K562 (cell line): ENCODE results near the gene TTC16. TPM values are rescaled to one million over a fixed set of nuclear protein-coding genes. Genes with fewer than 3 reads are reported as not detected.

Experiments
- ATAC-seq: fragments of 200-7000 bp; cut with Tn5 transposase; 3 replicates; pipeline ENCODE4 v1.9.1; 2020; ENCODE audit warnings: moderate library complexity
- Bru-seq: library from RNA; stranded (reverse); fragments of 400-500 nt; gene quantifications from one replicate; lab custom pipeline; 2021; lab: Mats Ljungman, UMichigan
- BruChase-seq, 2 experiments: library from RNA; stranded (reverse); fragments of 400-500 nt; gene quantifications; one replicate each; lab custom pipeline; 2021; lab: Mats Ljungman, UMichigan
- BruUV-seq: library from RNA; stranded (reverse); fragments of 400-500 nt; replicated peaks from 2 replicates; lab custom pipeline; 2021; lab: Mats Ljungman, UMichigan
- CTCF ChIA-PET: fragments of 300-600 bp; formaldehyde crosslinking; extraction: SDS; loops from one replicate; lab custom pipeline; 2021; ENCODE audit warnings: low intra/inter-chr PET ratio; lab: Yijun Ruan, JAX
- POLR2A ChIA-PET: fragments of 300-600, 350-650 bp; sonication (Branson Sonifier 250); formaldehyde crosslinking; extraction: SDS; loops from one replicate; lab custom pipeline; 2021; ENCODE audit warnings: antibody characterized with exemption, inconsistent platforms; lab: Yijun Ruan, JAX
- DNase-seq, 4 experiments: peaks; one replicate each; pipeline versions ENCODE4 v3.0.0 to v3.0.0-alpha.2; 2011 to 2018; ENCODE audit warnings: low spot score in 3 of 4, mixed read lengths in 3 of 4; ENCODE audit errors: extremely low read depth in 1 of 4
- FAIRE-seq: peaks from 2 replicates; lab custom pipeline; 2011; peaks lifted over from hg19 to GRCh38; lab: Jason Lieb, UNC
- H2AFZ ChIP-seq: 2 replicates; pipeline ENCODE4 v1.6.0; 2011; ENCODE audit warnings: low read depth, low read length, control low read depth, inconsistent platforms
- H3K27ac ChIP-seq: fragments of 200-600 bp; 3 replicates; pipeline ENCODE4 v1.8.0; 2011; ENCODE audit warnings: low read depth, mild to moderate bottlenecking, control low read depth, inconsistent platforms, low read length, moderate library complexity, mixed read lengths; ENCODE audit errors: extremely low read depth
- H3K27me3 ChIP-seq, 2 experiments: fragments of 300-600 bp in 1 of 2; 2 replicates in 1 of 2; 3 replicates in 1 of 2; pipeline versions ENCODE4 v1.6.0 to v1.8.0; 2011; ENCODE audit warnings: inconsistent platforms in 2 of 2, low read length in 2 of 2, mild to moderate bottlenecking in 1 of 2, mixed read lengths in 1 of 2, moderate library complexity in 1 of 2; ENCODE audit not compliant: control insufficient read depth in 2 of 2, insufficient read depth in 2 of 2
- H3K36me3 ChIP-seq: fragments of 300-600 bp; 3 replicates; pipeline ENCODE4 v1.8.0; 2011; ENCODE audit warnings: mild to moderate bottlenecking, low read length, inconsistent platforms; ENCODE audit not compliant: control insufficient read depth, insufficient read depth
- H3K4me1 ChIP-seq, 2 experiments: fragments of 200-600 bp in 1 of 2; replicated peaks in 1 of 2; 2 replicates in 1 of 2; 3 replicates in 1 of 2; pipeline versions ENCODE4 v1.5.1 to v1.8.0; 2011; ENCODE audit warnings: inconsistent platforms in 2 of 2, low read length in 2 of 2, mild to moderate bottlenecking in 1 of 2, mixed read lengths in 1 of 2, moderate library complexity in 1 of 2; ENCODE audit not compliant: control insufficient read depth in 2 of 2, insufficient read depth in 2 of 2
- H3K4me2 ChIP-seq: 2 replicates; pipeline ENCODE4 v1.6.1; 2011; ENCODE audit warnings: low read length, control low read depth, inconsistent platforms, mixed read lengths; ENCODE audit not compliant: insufficient read depth
- H3K4me3 ChIP-seq: fragments of 200-600 bp; sonication (generic), shearing (Covaris generic); 2 replicates; pipeline ENCODE4 v1.5.1; 2016; ENCODE audit warnings: control low read depth, inconsistent platforms
- H3K79me2 ChIP-seq: fragments of 200-600 bp; 3 replicates; pipeline ENCODE4 v1.8.0; 2011; ENCODE audit warnings: low read length, inconsistent platforms; ENCODE audit not compliant: control insufficient read depth, insufficient read depth
- H3K9ac ChIP-seq, 2 experiments: 2 replicates each; pipeline versions ENCODE4 v1.6.0 to v1.6.1; 2011; ENCODE audit warnings: low read depth in 2 of 2, low read length in 2 of 2, control low read depth in 1 of 2, inconsistent platforms in 1 of 2, mild to moderate bottlenecking in 1 of 2, mixed read lengths in 1 of 2; ENCODE audit not compliant: insufficient read depth in 1 of 2
- H3K9me1 ChIP-seq: one replicate; pipeline ENCODE4 v1.6.0; 2011; ENCODE audit warnings: inconsistent platforms, mild to moderate bottlenecking, low read length, moderate library complexity; ENCODE audit not compliant: control insufficient read depth, insufficient read depth
- H3K9me3 ChIP-seq: replicated peaks from 2 replicates; pipeline ENCODE4 v1.5.1; 2011; ENCODE audit warnings: low read depth, low read length, inconsistent platforms; ENCODE audit not compliant: control insufficient read depth, insufficient read depth
- H4K20me1 ChIP-seq: replicated peaks from 2 replicates; pipeline ENCODE4 v1.6.1; 2011; ENCODE audit warnings: low read length, inconsistent platforms, mixed read lengths; ENCODE audit not compliant: control insufficient read depth, insufficient read depth
- CREB5 ChIP-seq: fragments of 250-450 bp; sonication (Bioruptor Pico); IDR thresholded peaks from 2 replicates; pipeline ENCODE4 v1.5.0; 2020; ENCODE audit warnings: mild to moderate bottlenecking
- FOS ChIP-seq: IDR thresholded peaks from 3 replicates; pipeline ENCODE4 v1.6.1; 2011; ENCODE audit not compliant: insufficient read length; ENCODE audit errors: extremely low read depth
- MAX ChIP-seq: sonication (generic); formaldehyde crosslinking; IDR thresholded peaks from 2 replicates; pipeline ENCODE4 v1.9.0; 2022; ENCODE audit warnings: mild to moderate bottlenecking, missing genetic modification reagents
- PURB ChIP-seq: sonication (generic); formaldehyde crosslinking; IDR thresholded peaks from 2 replicates; pipeline ENCODE4 v1.9.0; 2021; ENCODE audit warnings: low read depth, mild to moderate bottlenecking, missing genetic modification reagents
- SP1 ChIP-seq: sonication (generic); formaldehyde crosslinking; IDR thresholded peaks from 2 replicates; pipeline ENCODE4 v1.8.1; 2022; ENCODE audit warnings: mild to moderate bottlenecking, missing genetic modification reagents
- THAP12 ChIP-seq: fragments of 250-450 bp; sonication (Bioruptor Pico); IDR thresholded peaks from 2 replicates; pipeline ENCODE4 v1.9.0; 2021; ENCODE audit warnings: mild to moderate bottlenecking, inconsistent platforms
- ZBTB2 ChIP-seq: fragments of 450-650 bp; IDR thresholded peaks from 2 replicates; pipeline ENCODE4 v1.6.1; 2016; ENCODE audit warnings: antibody characterized with exemption
- ZBTB9 ChIP-seq: fragments of 450-650 bp; formaldehyde crosslinking; IDR thresholded peaks from 2 replicates; pipeline ENCODE4 v1.4.0; 2020; ENCODE audit warnings: mild to moderate bottlenecking, moderate library complexity
- WGBS: fragments of 100-300 bp; shearing (Covaris generic); methylation state at CpG from one replicate; pipeline ENCODE4 v1.1.6; 2016; ENCODE audit warnings: low coverage, mixed read lengths; ENCODE audit not compliant: insufficient coverage; ENCODE audit errors: missing lambda C conversion rate; 5-methylcytosine and 5-hydroxymethylcytosine counted together
- in situ Hi-C: fragments of 300-500 bp; cut with MboI; formaldehyde crosslinking; loops from 4 replicates; pipeline ENCODE4 v1.15.0; 2018; ENCODE audit warnings: inconsistent platforms, mixed read lengths
- intact Hi-C: fragments of 100-400 bp; cut with micrococcal nuclease; formaldehyde crosslinking; loops from 2 replicates; pipeline ENCODE4 v1.14.2; 2022
- long read RNA-seq, 3 experiments: library from polyadenylated mRNA in 2 of 3; library from RNA in 1 of 3; unstranded in 2 of 3; stranded (forward) in 1 of 3; transcript quantifications; one replicate each; pipeline ENCODE4 v2.0.0, GENCODE V29; 2019 to 2022
- polyA minus RNA-seq, 3 experiments: library from RNA; depleted of rRNA, polyadenylated mRNA; stranded (reverse); fragments of >200 nt; gene quantifications; 2 replicates each; pipeline ENCODE4 v1.2.3, GENCODE V29; 2011
- polyA plus RNA-seq, 8 experiments: library from polyadenylated mRNA; depleted of rRNA in 4 of 8; stranded (reverse) in 5 of 8; unstranded in 3 of 8; fragments of >200 nt; fragmentation: Nextera tagmentation in 2 of 8; fragmentation: Illumina TruSeq in 1 of 8; extraction: Ambion mirVana in 2 of 8; extraction: Trizol in 1 of 8; gene quantifications; 2 replicates each; pipeline versions ENCODE4 v1.2.1 to v1.2.3, GENCODE V29; 2011 to 2014; ENCODE audit warnings: inconsistent platforms in 1 of 8, missing spikeins in 1 of 8
- total RNA-seq, 7 experiments: library from RNA; depleted of rRNA in 6 of 7; stranded (reverse); fragments of >200 nt in 6 of 7; fragmentation: Illumina TruSeq in 2 of 7; extraction: Trizol in 2 of 7; gene quantifications; 2 replicates each; pipeline versions ENCODE4 v1.2.1 to v1.2.3, GENCODE V29; 2011 to 2021; ENCODE audit warnings: low replicate concordance in 1 of 7

The TTC16 gene
- total RNA-seq (2011; cell fraction: chromatin; rRNA removed; ENCODE audit: low replicate concordance), result not detected in 2 replicates
- total RNA-seq (2011; cell fraction: nucleolus; rRNA removed), result not detected in 2 replicates
- not detected in 2 replicates for total RNA-seq (2011; cell fraction: nucleoplasm; rRNA removed)
- total RNA-seq (2014; rRNA removed), result not detected in 2 replicates
- not detected in 2 replicates for total RNA-seq (2014; rRNA removed; fragmentation: Illumina TruSeq; extraction: Trizol)
- not detected in 2 replicates for total RNA-seq (2015; rRNA removed; fragmentation: Illumina TruSeq; extraction: Trizol)
- total RNA-seq (2021), result not detected in 2 replicates
- not detected in 2 replicates for polyA plus RNA-seq (2011; rRNA removed)
- not detected in 2 replicates for polyA plus RNA-seq (2011; cell fraction: cytosol; rRNA removed)
- polyA plus RNA-seq (2011; cell fraction: nucleus; rRNA removed), result 0.03 and 0.04 TPM in 2 replicates
- polyA plus RNA-seq (2012), result not detected in 2 replicates
- polyA plus RNA-seq (2014; fragmentation: Illumina TruSeq; extraction: Trizol), result not detected in 2 replicates
- polyA plus RNA-seq (2014; fragmentation: Nextera tagmentation; extraction: Ambion mirVana), result not detected
- 0.11 TPM in 1 of 2 replicates, not detected in the other for polyA plus RNA-seq (2014; rRNA removed)
- not detected in 2 replicates for polyA minus RNA-seq (2011; rRNA and poly(A)+ RNA removed)
- not detected in 2 replicates for polyA minus RNA-seq (2011; cell fraction: cytosol; rRNA and poly(A)+ RNA removed)
- polyA minus RNA-seq (2011; cell fraction: nucleus; rRNA and poly(A)+ RNA removed), result not detected in 2 replicates
- Bru-seq, nascent RNA, result percentile 14 among the genes with signal in this experiment
- percentile 6 among the genes with signal in this experiment for BruChase-seq, experiment 1, labeled RNA remaining after a 2-hour chase
- percentile 3 among the genes with signal in this experiment for BruChase-seq, experiment 2, labeled RNA remaining after a 6-hour chase
- long read RNA-seq, experiment 1, result 0 reads
- long read RNA-seq, experiment 2, result 0 reads
- long read RNA-seq, experiment 3, result 0 reads

GRCh38 chr9:127715470-127716337 lies at the start of gene TTC16, which contains the start of gene PTRH1:
TTC16 (plus strand) TSS chr9:127716079; CDS start chr9:127716146, 67 bp downstream.
PTRH1 (minus strand) TSS chr9:127715663; CDS start chr9:127715639, 24 bp downstream.
- POLR2A ChIA-PET, result interaction anchor here (0.5 to 1.3 kb wide), 8 partner anchors 9 to 276 kb away, joined by 3 to 7 read pairs (median 4); partner anchors contain the start of gene TOR2A
- peak; percentile 99 for ATAC-seq
- intact Hi-C loops, result no loop called here
- peak; percentile 71; the same call in 1 of the 2 replicates for TF ChIP-seq THAP12 (CRISPR knock-in tag)
- no peak for TF ChIP-seq PURB (CRISPR knock-in tag)
- peak; percentile 67; the same call in 1 of the 2 replicates for TF ChIP-seq MAX (CRISPR knock-in tag)
- no peak for TF ChIP-seq ZBTB9 (CRISPR knock-in tag)
- TF ChIP-seq SP1, result peak; percentile 98
- no peak for TF ChIP-seq CREB5 (CRISPR knock-in tag)
- TF ChIP-seq FOS, result peak; percentile 90
- no peak for TF ChIP-seq ZBTB2

More at GRCh38 chr9:127715470-127716337, at the start of gene TTC16, which contains the start of gene PTRH1:
- peak within 1 kb of the TSS; percentile 64 for H3K27ac ChIP-seq
- WGBS, result 6% methylated on average over 58 of the region's 65 CpGs
- no peaks in the 10 kb centered on the region for H3K36me3 ChIP-seq
- H3K4me3 ChIP-seq, result peak within 1 kb of the TSS; percentile 74
- no peaks in the 10 kb centered on the region for H3K9me3 ChIP-seq
- peaks cover 3% of the 10 kb centered on the region; the same call in 1 of the 2 replicates for H4K20me1 ChIP-seq
- H3K4me2 ChIP-seq, result peak within 1 kb of the TSS; percentile 87
- FAIRE-seq, result peak; percentile 96
- peaks cover 4 to 56% of the 10 kb centered on the region in 2 experiments; a peak in 4 of 5 replicates for H3K4me1 ChIP-seq
- no TSS peak for BruUV-seq
- H3K9ac ChIP-seq, result peak within 1 kb of the TSS; percentile 69 to 98
- H2AFZ ChIP-seq, result peak within 1 kb of the TSS; percentile 99
- 0 out of 3 replicates have a peak, but pooled peaks cover 3% of the 10 kb centered on the region for H3K79me2 ChIP-seq
- peaks cover 4% of the 10 kb centered on the region for H3K9me1 ChIP-seq
- DNase-seq, result peak; percentile 97 to 99 (median 98)
- no peaks in the 10 kb centered on the region for H3K27me3 ChIP-seq
- in situ Hi-C loops, result no loop called here
- CTCF ChIA-PET, result no interaction called here
